H9 (cell line): ENCODE data around the gene RUFY2. TPM values are rescaled to one million over a fixed set of nuclear protein-coding genes. Genes with fewer than 3 reads are reported as not detected.

Experiments
- DNase-seq: peaks from one replicate; pipeline ENCODE4 v3.0.0-alpha.2; 2017
- H2AFZ ChIP-seq: one replicate; pipeline ENCODE4 v1.6.1; 2013; ENCODE audit warnings: mild to moderate bottlenecking, low read length, control low read depth, moderate library complexity
- H2AK5ac ChIP-seq: 2 replicates; pipeline ENCODE4 v1.6.1; 2013; ENCODE audit warnings: low read length, control low read depth, mixed read lengths; ENCODE audit not compliant: insufficient read length
- H2BK120ac ChIP-seq: one replicate; pipeline ENCODE4 v1.6.1; 2013; ENCODE audit warnings: low read depth, mild to moderate bottlenecking, low read length, control low read depth, inconsistent platforms; ENCODE audit not compliant: poor library complexity, severe bottlenecking
- H2BK12ac ChIP-seq: 2 replicates; pipeline ENCODE4 v1.6.1; 2013; ENCODE audit warnings: low read length, control low read depth, mixed read lengths, low read depth; ENCODE audit not compliant: insufficient read length
- H2BK15ac ChIP-seq: 2 replicates; pipeline ENCODE4 v1.6.1; 2013; ENCODE audit warnings: low read depth, low read length, control low read depth
- H2BK20ac ChIP-seq: one replicate; pipeline ENCODE4 v1.6.1; 2013; ENCODE audit warnings: low read depth, mild to moderate bottlenecking, low read length, control low read depth, inconsistent platforms; ENCODE audit not compliant: poor library complexity, severe bottlenecking
- H2BK5ac ChIP-seq: 2 replicates; pipeline ENCODE4 v1.6.1; 2013; ENCODE audit warnings: low read length, control low read depth, mixed read lengths; ENCODE audit not compliant: insufficient read length
- H3K14ac ChIP-seq: 2 replicates; pipeline ENCODE4 v1.6.1; 2013; ENCODE audit warnings: low read length, control low read depth; ENCODE audit not compliant: insufficient read depth
- H3K18ac ChIP-seq: 2 replicates; pipeline ENCODE4 v1.6.1; 2013; ENCODE audit warnings: low read depth, mild to moderate bottlenecking, mixed read lengths, low read length, control low read depth; ENCODE audit not compliant: insufficient read length
- H3K23ac ChIP-seq: 2 replicates; pipeline ENCODE4 v1.6.1; 2013; ENCODE audit warnings: low read length, control low read depth, mixed read lengths, low read depth; ENCODE audit not compliant: insufficient read length
- H3K23me2 ChIP-seq: 2 replicates; pipeline ENCODE4 v1.6.1; 2013; ENCODE audit warnings: low read depth, mild to moderate bottlenecking, mixed read lengths, low read length, control low read depth; ENCODE audit not compliant: insufficient read length, poor library complexity, severe bottlenecking
- H3K27ac ChIP-seq: 2 replicates; pipeline ENCODE4 v1.5.1; 2013; ENCODE audit warnings: low read length, control low read depth, mixed read lengths, low read depth; ENCODE audit not compliant: insufficient read length
- H3K27me3 ChIP-seq: 2 replicates; pipeline ENCODE4 v1.6.1; 2013; ENCODE audit warnings: low read length, control low read depth, inconsistent platforms; ENCODE audit not compliant: insufficient read depth
- H3K4ac ChIP-seq: 2 replicates; pipeline ENCODE4 v1.6.1; 2013; ENCODE audit warnings: low read depth, mild to moderate bottlenecking, control low read depth, inconsistent platforms, low read length, moderate library complexity
- H3K4me1 ChIP-seq: 2 replicates; pipeline ENCODE4 v1.6.1; 2013; ENCODE audit warnings: low read length, control low read depth, inconsistent platforms; ENCODE audit not compliant: insufficient read depth
- H3K4me2 ChIP-seq: 2 replicates; pipeline ENCODE4 v1.6.1; 2013; ENCODE audit warnings: low read length, control low read depth, mixed read lengths; ENCODE audit not compliant: insufficient read length, insufficient read depth
- H3K56ac ChIP-seq: 2 replicates; pipeline ENCODE4 v1.6.1; 2013; ENCODE audit warnings: low read depth, mild to moderate bottlenecking, mixed read lengths, low read length, control low read depth; ENCODE audit not compliant: insufficient read length
- H3K79me1 ChIP-seq: 2 replicates; pipeline ENCODE4 v1.6.1; 2013; ENCODE audit warnings: low read depth, mild to moderate bottlenecking, moderate library complexity, low read length, control low read depth, inconsistent platforms; ENCODE audit not compliant: insufficient read depth, poor library complexity, severe bottlenecking
- H3K79me2 ChIP-seq: 2 replicates; pipeline ENCODE4 v1.6.1; 2013; ENCODE audit warnings: low read length, control low read depth, inconsistent platforms; ENCODE audit not compliant: insufficient read depth
- H3K9ac ChIP-seq: 2 replicates; pipeline ENCODE4 v1.6.1; 2013; ENCODE audit warnings: low read length, control low read depth, mixed read lengths; ENCODE audit not compliant: insufficient read length; ENCODE audit errors: extremely low read depth
- H3K9me3 ChIP-seq: one replicate; pipeline ENCODE4 v1.6.1; 2013; ENCODE audit warnings: low read depth, low read length, inconsistent platforms; ENCODE audit not compliant: control insufficient read depth
- H3T11ph ChIP-seq: one replicate; pipeline ENCODE4 v1.6.1; 2013; ENCODE audit warnings: mild to moderate bottlenecking, low read length, control low read depth, inconsistent platforms
- H4K20me1 ChIP-seq: one replicate; pipeline ENCODE4 v1.6.1; 2013; ENCODE audit not compliant: control insufficient read depth, insufficient read length, insufficient read depth
- H4K5ac ChIP-seq: 2 replicates; pipeline ENCODE4 v1.6.1; 2013; ENCODE audit warnings: low read depth, mild to moderate bottlenecking, mixed read lengths, low read length, control low read depth; ENCODE audit not compliant: insufficient read length
- H4K8ac ChIP-seq: replicated peaks from 2 replicates; pipeline ENCODE4 v1.6.1; 2013; ENCODE audit warnings: low read length, control low read depth, mixed read lengths, low read depth; ENCODE audit not compliant: insufficient read length
- H4K91ac ChIP-seq: 2 replicates; pipeline ENCODE4 v1.6.1; 2013; ENCODE audit warnings: low read depth, mild to moderate bottlenecking, moderate library complexity, mixed read lengths, low read length, control low read depth; ENCODE audit not compliant: insufficient read length
- H3K27ac Mint-ChIP-seq, 3 experiments: 2 replicates in 2 of 3; 3 replicates in 1 of 3; pipeline ENCODE4 v1.8.0; 2020 to 2021; ENCODE audit warnings: mixed read lengths in 3 of 3, mild to moderate bottlenecking in 1 of 3, moderate library complexity in 1 of 3
- H3K27me3 Mint-ChIP-seq: 2 replicates; pipeline ENCODE4 v1.8.0; 2021; ENCODE audit warnings: low read depth, mild to moderate bottlenecking, moderate library complexity, mixed read lengths
- H3K36me3 Mint-ChIP-seq, 3 experiments: 2 replicates in 2 of 3; 3 replicates in 1 of 3; pipeline ENCODE4 v1.8.0; 2020 to 2021; ENCODE audit warnings: low read depth in 3 of 3, mixed read lengths in 3 of 3; ENCODE audit not compliant: insufficient read depth in 1 of 3
- H3K4me1 Mint-ChIP-seq, 2 experiments: 2 replicates each; pipeline ENCODE4 v1.8.0; 2020; ENCODE audit warnings: mixed read lengths in 2 of 2
- H3K4me3 Mint-ChIP-seq, 2 experiments: 2 replicates in 1 of 2; 3 replicates in 1 of 2; pipeline ENCODE4 v1.8.0; 2020 to 2021; ENCODE audit warnings: mild to moderate bottlenecking in 2 of 2, mixed read lengths in 2 of 2, moderate library complexity in 1 of 2
- H3K9me3 Mint-ChIP-seq, 2 experiments: 2 replicates in 1 of 2; 3 replicates in 1 of 2; pipeline ENCODE4 v1.8.0; 2020; ENCODE audit warnings: mild to moderate bottlenecking in 2 of 2, mixed read lengths in 2 of 2, moderate library complexity in 1 of 2
- CTCF ChIP-seq: fragments of 200-600 bp; sonication (generic); conservative IDR thresholded peaks from 3 replicates; pipeline ENCODE4 v1.8.0; 2021; ENCODE audit warnings: antibody characterized with exemption, mild to moderate bottlenecking
- WGBS: extraction: QIAGEN DNeasy Blood & Tissue Kit; methylation state at CpG from one replicate; pipeline ENCODE4 v1.1.7; 2013; ENCODE audit warnings: missing lambda C conversion rate, low lambda C conversion rate, mixed read lengths; ENCODE audit not compliant: insufficient read length; ENCODE audit errors: extremely low coverage; 5-methylcytosine and 5-hydroxymethylcytosine counted together
- total RNA-seq: library from RNA; stranded (reverse); gene quantifications from 2 replicates; pipeline ENCODE4 v1.2.1, GENCODE V29; 2021

RUFY2 gene
- total RNA-seq, 1 experiment from 2014 or later, result 14.1 TPM

GRCh38 chr10:68424454-68425014 lies 17.5 kb upstream of the RUFY2 start:
- Histone ChIP-seq H2AK5ac (no peak overlapping the region), H3K23me2 (no peaks in the 10 kb centered on the region), H3K9ac (no peak overlapping the region), H3K79me2 (no peaks in the 10 kb centered on the region), H2BK15ac (no peak overlapping the region), H3K79me1 (peaks cover 3% of the 10 kb centered on the region), H3K14ac (no peak overlapping the region), H3K23ac (no peak overlapping the region), H3K4me1 (no peaks in the 10 kb centered on the region), H4K8ac (no peak overlapping the region), H4K91ac (no peak overlapping the region), H2BK5ac (no peak overlapping the region), H4K5ac (no peak overlapping the region), H3K9me3 (no peaks in the 10 kb centered on the region), H3K27me3 (no peaks in the 10 kb centered on the region), H4K20me1 (no peaks in the 10 kb centered on the region), H2AFZ (no peak overlapping the region), H2BK12ac (no peak overlapping the region), H3K56ac (no peak overlapping the region), H3K4me2 (no peak overlapping the region), H3K27ac (no peak overlapping the region), H3K18ac (no peak overlapping the region), H3T11ph (no peak overlapping the region), H2BK120ac (no peak overlapping the region), H3K4ac (no peak overlapping the region), H2BK20ac (no peak overlapping the region)
- WGBS, result no CpG with 5 or more reads among the region's 20 CpGs
- Mint-ChIP-seq H3K27me3 (no peaks in the 10 kb centered on the region), H3K4me1 (no peaks in the 10 kb centered on the region), H3K4me3 (no peak overlapping the region), H3K36me3 (peaks cover 38 to 66% (median 65%) of the 10 kb centered on the region in 3 experiments; a peak in 6 of 7 replicates), H3K27ac (peak overlapping the region in 2 of 3 experiments; percentile 87 to 90; a peak in 4 of 7 replicates), H3K9me3 (no peaks in the 10 kb centered on the region)
- DNase-seq, result no peak
- TF ChIP-seq CTCF, result no peak
